ENCODE results near the gene MAP3K7CL. TPM values are rescaled to one million over a fixed set of nuclear protein-coding genes. Genes with fewer than 3 reads are reported as not detected.

The MAP3K7CL gene
- total RNA-seq (10 to 100 TPM; 13.1 to 13.5 TPM), polyA plus RNA-seq (1 to 10 TPM; 2.6 to 6.5 (median 5.4) TPM), total RNA-seq (1.1 to 7.9 (median 3.9) reads per million in 6 experiments)

DNA sequence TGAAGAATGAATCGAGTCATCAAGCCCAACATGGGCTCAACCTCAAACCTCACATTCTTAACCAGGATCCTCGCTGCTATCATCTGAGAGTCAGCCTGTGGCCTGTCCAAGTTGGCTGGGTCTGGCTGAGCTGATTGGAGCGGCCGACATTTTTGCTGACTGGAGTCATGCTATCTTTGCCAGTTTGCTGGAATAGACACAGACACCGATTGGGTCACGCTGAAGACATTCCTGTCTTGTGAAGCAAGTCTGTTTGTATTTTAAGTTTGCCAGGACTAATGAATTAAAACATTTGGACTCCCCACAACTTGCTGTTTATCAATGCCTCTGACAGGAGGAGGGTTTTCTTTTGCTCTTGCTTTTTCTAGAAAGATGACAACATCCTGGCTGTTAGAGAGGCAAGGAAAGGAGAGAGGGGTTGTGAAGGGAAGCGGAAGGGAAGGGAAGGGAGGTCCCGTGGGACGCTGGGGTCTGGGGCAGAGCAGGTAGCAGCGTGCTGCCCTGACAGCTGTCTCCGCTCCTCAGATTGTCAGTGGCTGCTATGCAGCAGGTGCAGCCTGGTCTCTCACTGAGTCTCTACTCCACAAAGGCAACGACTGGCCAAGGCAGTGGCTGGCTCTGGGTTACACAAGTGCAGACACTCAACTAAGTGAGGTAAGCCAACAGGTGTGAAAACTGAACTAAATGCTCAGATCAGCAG lies at the start of gene MAP3K7CL:
Gene MAP3K7CL (plus strand): TSS at position 375 of the 700 bp plus-strand sequence. CDS start 2,701 bp downstream, outside the sequence.
- H3K4me1 Mint-ChIP-seq: no peaks in the 10 kb centered on the region
- POLR2A ChIA-PET: no interaction called here

DNA sequence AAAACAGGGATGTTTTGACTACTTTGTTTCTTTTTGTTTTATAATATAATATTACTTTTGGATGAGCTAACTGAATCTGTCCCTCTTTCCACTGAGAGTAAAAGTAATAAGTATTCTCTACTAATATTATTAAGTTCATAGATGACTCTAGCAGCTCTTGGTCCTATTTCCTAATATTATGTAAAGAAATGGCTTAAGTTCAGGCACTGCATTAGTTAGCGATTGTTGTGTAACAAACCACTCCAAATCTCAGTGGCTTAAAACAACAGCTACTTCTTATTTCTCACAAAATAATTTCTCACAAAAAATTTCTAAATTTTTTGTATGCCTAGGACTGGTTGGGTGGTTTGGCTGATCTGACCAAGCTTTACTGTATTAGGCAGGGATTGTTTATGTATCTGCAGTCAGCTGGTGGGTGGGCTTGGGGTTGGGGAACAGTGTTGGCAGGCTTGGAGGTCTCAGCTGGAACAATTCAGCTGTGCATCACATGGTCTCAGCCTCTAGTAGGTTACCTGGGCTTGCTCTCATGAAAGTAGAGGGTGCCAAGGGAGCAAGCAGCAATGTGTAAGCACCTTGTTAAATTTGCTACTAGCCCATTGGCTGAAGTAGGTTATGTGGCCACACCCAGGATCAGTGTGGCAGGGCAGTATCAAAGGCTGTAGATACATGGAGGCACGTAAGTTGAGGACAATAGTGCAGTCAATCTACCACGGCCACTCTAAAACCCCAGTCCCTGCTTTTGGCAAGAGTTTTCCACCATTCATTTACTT lies 48.2 kb upstream of the MAP3K7CL start:
- H3K9me3 Mint-ChIP-seq: peaks cover 0 to 3% (median 0%) of the 10 kb centered on the region in 9 donors
- no peak for DNase-seq
- H3K36me3 Mint-ChIP-seq: peaks cover 0 to 7% (median 4%) of the 10 kb centered on the region in 3 donors
- no peak overlapping the region for H3K4me3 Mint-ChIP-seq
- ATAC-seq: no peak
- H3K27ac Mint-ChIP-seq: peak overlapping the region in 8 of 10 donors; percentile 10 to 94 (median 84)
- H3K4me1 Mint-ChIP-seq: peaks cover 20 to 62% (median 50%) of the 10 kb centered on the region in 4 donors
- H3K27me3 Mint-ChIP-seq: no peaks in the 10 kb centered on the region
- POLR2A ChIA-PET: interaction anchor here (1.1 kb wide), 1 partner anchor 9 kb away, joined by 8 read pairs; the partner anchor contains the start of gene CCT8

More for the DNA sequence above, at the start of gene MAP3K7CL:
- H3K9me3 Mint-ChIP-seq: peaks cover 0 to 12% (median 2%) of the 10 kb centered on the region in 9 donors
- H3K27me3 Mint-ChIP-seq: no peaks in the 10 kb centered on the region
- H3K36me3 Mint-ChIP-seq: peaks cover 0 to 35% (median 9%) of the 10 kb centered on the region in 3 donors
- no peak within 1 kb of the TSS for H3K27ac Mint-ChIP-seq
- DNase-seq: no peak
- ATAC-seq: no peak
- H3K4me3 Mint-ChIP-seq: no peak within 1 kb of the TSS

GRCh38 chr21:29083306-29083705 lies 47.1 kb upstream of the MAP3K7CL start:
- Mint-ChIP-seq H3K4me1 (peaks cover 20 to 54% (median 41%) of the 10 kb centered on the region in 4 donors), H3K9me3 (peaks cover 0 to 3% (median 0%) of the 10 kb centered on the region in 9 donors), H3K27me3 (no peaks in the 10 kb centered on the region), H3K27ac (peak overlapping the region in 8 of 10 donors; percentile 37 to 94 (median 66)), H3K4me3 (no peak overlapping the region), H3K36me3 (peaks cover 0 to 7% (median 4%) of the 10 kb centered on the region in 3 donors)
- DNase-seq: no peak
- ATAC-seq: no peak
- POLR2A ChIA-PET: no interaction called here

GRCh38 chr21:29084372-29084771 lies 46.1 kb upstream of the MAP3K7CL start:
- no peaks in the 10 kb centered on the region for H3K27me3 Mint-ChIP-seq
- POLR2A ChIA-PET: no interaction called here
- peaks cover 0 to 7% (median 4%) of the 10 kb centered on the region in 3 donors for H3K36me3 Mint-ChIP-seq
- H3K27ac Mint-ChIP-seq: peak overlapping the region in 1 of 10 donors; percentile 5
- no peak for ATAC-seq
- DNase-seq: no peak
- H3K4me3 Mint-ChIP-seq: no peak overlapping the region
- H3K9me3 Mint-ChIP-seq: no peaks in the 10 kb centered on the region
- peaks cover 12 to 43% (median 30%) of the 10 kb centered on the region in 4 donors for H3K4me1 Mint-ChIP-seq

GRCh38 chr21:29085106-29085752 lies 45.2 kb upstream of the MAP3K7CL start:
- Mint-ChIP-seq H3K9me3 (no peaks in the 10 kb centered on the region), H3K4me3 (no peak overlapping the region), H3K27ac (peak overlapping the region in 1 of 10 donors; percentile 29), H3K4me1 (peaks cover 5 to 37% (median 25%) of the 10 kb centered on the region in 4 donors), H3K36me3 (peaks cover 0 to 7% (median 4%) of the 10 kb centered on the region in 3 donors), H3K27me3 (no peaks in the 10 kb centered on the region)
- ATAC-seq: no peak
- DNase-seq: no peak
- POLR2A ChIA-PET: interaction anchor here (2.8 kb wide), 1 partner anchor 9 kb away, joined by 10 read pairs; no protein-coding TSS in a partner anchor

DNA sequence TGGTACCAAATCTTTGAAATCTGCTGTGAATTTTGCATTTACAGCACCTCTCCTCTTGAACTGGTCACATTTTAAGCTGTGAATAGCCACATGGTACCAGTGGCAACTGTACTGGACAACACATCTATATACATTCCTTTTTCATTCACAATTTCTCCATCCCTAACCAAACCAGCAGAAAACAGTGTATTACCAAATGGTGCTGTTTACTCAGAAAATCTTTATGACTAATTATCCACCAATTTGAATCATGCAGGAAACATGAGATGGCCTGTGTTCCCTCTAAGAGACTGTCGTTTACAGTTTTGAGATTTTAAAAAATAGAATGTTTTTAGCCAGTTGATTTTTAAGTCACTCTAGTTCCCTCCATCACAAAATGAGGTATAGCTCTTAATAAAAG lies 39.4 kb upstream of the MAP3K7CL start:
- ATAC-seq (no peak), DNase-seq (no peak)
- H3K9me3 Mint-ChIP-seq: no peaks in the 10 kb centered on the region
- peaks cover 0 to 30% (median 20%) of the 10 kb centered on the region in 3 donors for H3K36me3 Mint-ChIP-seq
- POLR2A ChIA-PET: no interaction called here
- H3K27me3 Mint-ChIP-seq: no peaks in the 10 kb centered on the region
- H3K4me3 Mint-ChIP-seq: no peak overlapping the region
- peak overlapping the region in 1 of 10 donors; percentile 90 for H3K27ac Mint-ChIP-seq
- peaks cover 2 to 7% (median 3%) of the 10 kb centered on the region in 4 donors for H3K4me1 Mint-ChIP-seq

DNA sequence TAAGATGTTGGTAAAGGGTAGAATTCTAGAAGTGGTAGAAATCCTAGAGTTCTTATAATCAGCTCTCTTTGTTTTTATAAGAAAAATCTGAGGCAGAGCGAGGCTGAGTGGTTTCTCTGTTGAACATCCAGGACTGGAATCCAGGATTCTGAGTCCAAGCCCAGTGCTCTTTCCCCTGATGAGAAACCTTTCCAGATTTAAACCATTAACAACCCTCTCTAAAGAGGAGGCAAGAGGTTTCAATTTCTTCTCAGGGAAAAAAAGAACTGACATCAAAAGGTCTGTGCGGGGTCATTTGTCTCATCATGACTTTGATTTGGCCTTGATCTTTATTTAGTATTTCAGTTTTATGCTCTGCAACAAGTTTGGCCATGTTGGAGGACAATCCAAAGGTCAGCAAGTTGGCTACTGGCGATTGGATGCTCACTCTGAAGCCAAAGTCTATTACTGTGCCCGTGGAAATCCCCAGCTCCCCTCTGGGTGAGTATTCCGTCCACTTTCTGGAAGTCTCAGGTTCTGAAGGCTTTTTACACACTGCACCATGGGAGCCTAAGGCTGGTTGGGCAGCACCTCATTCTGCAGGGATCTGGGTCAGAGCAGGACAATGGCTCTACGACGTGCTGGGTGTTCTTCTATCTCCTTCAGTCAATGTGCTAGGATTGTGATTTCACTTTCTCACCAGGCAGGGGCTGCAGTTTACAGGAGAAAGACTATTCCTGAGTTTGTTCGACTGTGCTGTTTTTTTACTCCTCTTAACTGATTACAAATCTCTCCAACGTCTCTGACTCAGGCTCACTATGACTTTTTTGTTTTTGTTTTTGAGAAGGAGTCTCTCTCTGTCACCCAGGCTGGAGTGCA lies 38.1 kb upstream of the MAP3K7CL start:
- no peak overlapping the region for H3K27ac Mint-ChIP-seq

GRCh38 chr21:29096218-29097015 lies 34.0 kb upstream of the MAP3K7CL start:
- no peak for DNase-seq

More for the DNA sequence above, 38.1 kb upstream of the MAP3K7CL start:
- peaks cover 0 to 7% (median 2%) of the 10 kb centered on the region in 4 donors for H3K4me1 Mint-ChIP-seq
- no peaks in the 10 kb centered on the region for H3K27me3 Mint-ChIP-seq
- ATAC-seq (no peak), DNase-seq (no peak)
- H3K9me3 Mint-ChIP-seq: no peaks in the 10 kb centered on the region
- POLR2A ChIA-PET: no interaction called here
- no peak overlapping the region for H3K4me3 Mint-ChIP-seq
- H3K36me3 Mint-ChIP-seq: peaks cover 0 to 30% (median 13%) of the 10 kb centered on the region in 3 donors

DNA sequence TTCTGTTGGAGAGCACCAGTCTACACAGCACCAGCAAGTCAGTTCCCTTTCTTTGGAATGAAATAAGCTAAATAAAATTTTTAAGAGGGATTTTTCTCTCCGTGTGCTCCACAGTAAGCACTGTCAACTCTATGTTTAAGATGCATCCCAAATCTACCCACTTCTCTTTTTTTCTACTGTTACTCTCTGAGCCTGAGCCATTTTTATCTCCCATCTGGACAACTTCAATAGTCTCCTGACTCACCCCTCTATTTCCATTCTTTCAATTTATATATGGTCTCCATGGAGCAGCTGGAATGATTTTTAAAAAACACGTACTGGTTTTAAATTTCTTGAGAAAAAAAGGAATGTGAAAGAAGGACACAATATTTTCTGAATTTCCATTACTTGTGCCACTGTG lies 32.3 kb upstream of the MAP3K7CL start:
- DNase-seq (no peak), ATAC-seq (no peak)
- H3K36me3 Mint-ChIP-seq: peaks cover 0 to 36% (median 16%) of the 10 kb centered on the region in 3 donors
- H3K4me3 Mint-ChIP-seq: no peak overlapping the region
- H3K27ac Mint-ChIP-seq: no peak overlapping the region
- H3K27me3 Mint-ChIP-seq: no peaks in the 10 kb centered on the region
- no peaks in the 10 kb centered on the region for H3K9me3 Mint-ChIP-seq
- POLR2A ChIA-PET: no interaction called here
- H3K4me1 Mint-ChIP-seq: no peaks in the 10 kb centered on the region

More at GRCh38 chr21:29096218-29097015, 34.0 kb upstream of the MAP3K7CL start:
- H3K27me3 Mint-ChIP-seq: no peaks in the 10 kb centered on the region
- POLR2A ChIA-PET: no interaction called here
- no peaks in the 10 kb centered on the region for H3K4me1 Mint-ChIP-seq
- no peak overlapping the region for H3K27ac Mint-ChIP-seq
- no peak overlapping the region for H3K4me3 Mint-ChIP-seq
- H3K9me3 Mint-ChIP-seq: no peaks in the 10 kb centered on the region
- peaks cover 0 to 40% (median 18%) of the 10 kb centered on the region in 3 donors for H3K36me3 Mint-ChIP-seq
- ATAC-seq: no peak

DNA sequence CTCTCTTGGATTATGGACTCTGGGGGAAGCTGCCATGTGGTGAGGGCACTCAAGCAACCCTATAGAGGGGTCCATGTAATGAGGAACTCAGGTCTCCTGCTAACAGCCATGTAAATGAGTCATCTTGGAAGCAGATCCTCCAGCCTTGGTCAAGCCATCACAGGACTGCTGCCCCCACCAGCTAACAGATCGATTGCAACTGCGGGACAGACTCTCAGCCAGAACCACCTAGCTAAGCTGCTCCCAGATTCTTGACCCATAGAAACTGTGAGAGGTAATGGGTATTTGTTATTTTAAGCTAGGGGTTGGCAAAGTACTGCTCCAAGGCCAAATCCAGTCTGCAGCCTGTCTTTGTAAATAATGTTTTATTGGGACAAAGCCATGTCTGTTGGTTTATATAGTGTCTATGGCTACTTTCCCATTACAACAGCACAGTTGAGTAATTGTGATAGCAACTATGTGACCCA lies 27.6 kb upstream of the MAP3K7CL start:
- no peak overlapping the region for H3K4me3 Mint-ChIP-seq
- H3K27ac Mint-ChIP-seq: peak overlapping the region in 1 of 10 donors; percentile 15
- H3K9me3 Mint-ChIP-seq: no peaks in the 10 kb centered on the region
- DNase-seq (no peak), ATAC-seq (no peak)
- POLR2A ChIA-PET: interaction anchor here (0.7 kb wide), 1 partner anchor 267 kb away, joined by 3 read pairs; no protein-coding TSS in a partner anchor
- H3K27me3 Mint-ChIP-seq: no peaks in the 10 kb centered on the region
- H3K4me1 Mint-ChIP-seq: peaks cover 0 to 1% (median 0%) of the 10 kb centered on the region in 4 donors
- peaks cover 0 to 30% (median 29%) of the 10 kb centered on the region in 3 donors for H3K36me3 Mint-ChIP-seq

DNA sequence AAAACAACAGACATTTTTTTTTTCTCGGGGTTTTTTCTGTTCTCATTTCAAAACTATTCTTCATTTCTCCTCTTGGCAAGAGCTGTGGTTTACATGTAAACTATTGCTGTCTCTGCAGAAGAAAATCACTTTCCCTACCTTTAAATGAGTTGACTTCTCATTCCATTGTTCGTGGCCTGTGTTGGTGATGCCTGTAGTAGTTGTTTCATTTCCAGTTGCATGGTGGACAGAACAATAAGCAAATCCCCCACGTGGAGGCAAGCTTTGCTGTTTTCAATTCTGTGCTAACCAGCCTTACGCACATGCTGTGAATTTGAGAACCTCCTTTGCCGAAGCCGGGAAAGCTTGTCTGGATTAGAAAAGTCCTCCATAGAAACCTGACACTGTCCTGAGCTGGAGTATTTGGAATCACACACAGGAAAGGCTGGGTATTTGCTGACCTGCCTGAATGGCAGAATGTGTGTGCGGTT lies 26.2 kb upstream of the MAP3K7CL start:
- H3K27me3 Mint-ChIP-seq: no peaks in the 10 kb centered on the region
- H3K36me3 Mint-ChIP-seq: peaks cover 0 to 29% (median 26%) of the 10 kb centered on the region in 3 donors

More for the DNA sequence above, 26.2 kb upstream of the MAP3K7CL start:
- H3K9me3 Mint-ChIP-seq: no peaks in the 10 kb centered on the region
- peaks cover 0 to 1% (median 0%) of the 10 kb centered on the region in 4 donors for H3K4me1 Mint-ChIP-seq
- no peak for ATAC-seq
- no peak overlapping the region for H3K4me3 Mint-ChIP-seq
- DNase-seq: no peak
- no peak overlapping the region for H3K27ac Mint-ChIP-seq
- POLR2A ChIA-PET: no interaction called here
